ENCODE results near the gene UNC5CL. TPM values are rescaled to one million over a fixed set of nuclear protein-coding genes. Genes with fewer than 3 reads are reported as not detected.

The UNC5CL gene
- total RNA-seq, 1 experiment from 2014 or later: 0.81 TPM

GRCh38 chr6:41011673-41012072, 27.3 kb downstream of the UNC5CL start:
- no peaks in the 10 kb centered on the region for H3K36me3 Mint-ChIP-seq (ENCODE audit: insufficient read depth in 1 of 3, low read depth in 3 of 3)
- Histone ChIP-seq H4K5ac (ENCODE audit: insufficient read length, low read depth, low read length) (no peak overlapping the region), H3K23me2 (ENCODE audit: insufficient read length, low read depth, low read length, poor library complexity, severe bottlenecking) (no peaks in the 10 kb centered on the region), H3K18ac (ENCODE audit: insufficient read length, low read depth, low read length) (no peak overlapping the region), H3K23ac (ENCODE audit: insufficient read length, low read depth, low read length) (no peak overlapping the region), H3K4me2 (ENCODE audit: insufficient read depth, insufficient read length, low read length) (no peak overlapping the region), H2AK5ac (ENCODE audit: insufficient read length, low read length) (no peak overlapping the region), H3K27ac (ENCODE audit: insufficient read length, low read depth, low read length) (no peak overlapping the region), H2BK20ac (ENCODE audit: low read depth, low read length, poor library complexity, severe bottlenecking) (no peak overlapping the region), H2AFZ (ENCODE audit: low read length) (no peak overlapping the region), H4K91ac (ENCODE audit: insufficient read length, low read depth, low read length) (no peak overlapping the region), H3T11ph (ENCODE audit: low read length) (no peak overlapping the region), H2BK120ac (ENCODE audit: low read depth, low read length, poor library complexity, severe bottlenecking) (no peak overlapping the region), H3K56ac (ENCODE audit: insufficient read length, low read depth, low read length) (no peak overlapping the region), H2BK5ac (ENCODE audit: insufficient read length, low read length) (no peak overlapping the region), H3K79me2 (ENCODE audit: insufficient read depth, low read length) (no peaks in the 10 kb centered on the region), H3K79me1 (ENCODE audit: insufficient read depth, low read depth, low read length, poor library complexity, severe bottlenecking) (no peaks in the 10 kb centered on the region), H3K9me3 (ENCODE audit: control insufficient read depth, low read depth, low read length) (no peaks in the 10 kb centered on the region), H3K4ac (ENCODE audit: low read depth, low read length) (no peak overlapping the region), H4K20me1 (ENCODE audit: control insufficient read depth, insufficient read depth, insufficient read length) (no peaks in the 10 kb centered on the region), H3K14ac (ENCODE audit: insufficient read depth, low read length) (no peak overlapping the region), H3K4me1 (ENCODE audit: insufficient read depth, low read length) (peaks cover 2% of the 10 kb centered on the region; the same call in 1 of the 2 replicates), H3K9ac (ENCODE audit: extremely low read depth, insufficient read length, low read length) (no peak overlapping the region), H4K8ac (replicated peaks; ENCODE audit: insufficient read length, low read depth, low read length) (no peak overlapping the region), H2BK15ac (ENCODE audit: low read depth, low read length) (no peak overlapping the region), H3K27me3 (ENCODE audit: insufficient read depth, low read length) (no peaks in the 10 kb centered on the region), H2BK12ac (ENCODE audit: insufficient read length, low read depth, low read length) (no peak overlapping the region)
- peaks cover 6% of the 10 kb centered on the region for H3K27me3 Mint-ChIP-seq (ENCODE audit: low read depth)
- no CpG with 5 or more reads among the region's 2 CpGs for WGBS (ENCODE audit: extremely low coverage, insufficient read length, low lambda C conversion rate)
- H3K4me1 Mint-ChIP-seq: peaks cover 2 to 5% of the 10 kb centered on the region in 2 experiments; a peak in 3 of 4 replicates
- DNase-seq: no peak
- no peaks in the 10 kb centered on the region; a peak in 1 of 5 replicates for H3K9me3 Mint-ChIP-seq
- H3K27ac Mint-ChIP-seq: no peak overlapping the region
- no peak for TF ChIP-seq CTCF (conservative IDR thresholded peaks at IDR 0.05)
- H3K4me3 Mint-ChIP-seq: no peak overlapping the region
